Measurements from ENCODE around the gene ACR.
"Not testable (repeated sequence)": the region's sequence is repeated elsewhere in the genome, so short reads cannot be mapped to it uniquely, and the experiment has no call there.

ACR gene

DNA sequence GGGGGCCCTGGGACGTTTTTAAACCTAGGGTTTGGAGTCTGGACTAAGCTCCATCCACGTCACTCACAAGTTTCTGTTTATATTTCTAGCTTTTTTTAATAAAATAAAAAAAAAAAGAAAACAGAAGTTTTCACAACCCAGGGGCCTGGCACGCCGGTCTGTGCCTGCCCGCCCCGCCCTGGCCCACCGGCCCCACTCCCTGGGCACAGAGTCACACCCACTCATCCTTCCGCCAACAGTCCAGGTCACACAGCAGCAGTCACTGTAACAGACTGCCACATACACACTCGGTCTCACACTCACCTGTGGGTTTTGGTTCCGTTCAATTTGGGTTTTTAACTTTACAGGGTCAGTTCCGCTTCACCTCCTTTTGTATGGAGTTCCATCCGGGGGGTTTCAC, 5.3 kb upstream of the ACR start:
- DNase-seq (ENCODE audit: low read depth, low spot score): no peak

DNA sequence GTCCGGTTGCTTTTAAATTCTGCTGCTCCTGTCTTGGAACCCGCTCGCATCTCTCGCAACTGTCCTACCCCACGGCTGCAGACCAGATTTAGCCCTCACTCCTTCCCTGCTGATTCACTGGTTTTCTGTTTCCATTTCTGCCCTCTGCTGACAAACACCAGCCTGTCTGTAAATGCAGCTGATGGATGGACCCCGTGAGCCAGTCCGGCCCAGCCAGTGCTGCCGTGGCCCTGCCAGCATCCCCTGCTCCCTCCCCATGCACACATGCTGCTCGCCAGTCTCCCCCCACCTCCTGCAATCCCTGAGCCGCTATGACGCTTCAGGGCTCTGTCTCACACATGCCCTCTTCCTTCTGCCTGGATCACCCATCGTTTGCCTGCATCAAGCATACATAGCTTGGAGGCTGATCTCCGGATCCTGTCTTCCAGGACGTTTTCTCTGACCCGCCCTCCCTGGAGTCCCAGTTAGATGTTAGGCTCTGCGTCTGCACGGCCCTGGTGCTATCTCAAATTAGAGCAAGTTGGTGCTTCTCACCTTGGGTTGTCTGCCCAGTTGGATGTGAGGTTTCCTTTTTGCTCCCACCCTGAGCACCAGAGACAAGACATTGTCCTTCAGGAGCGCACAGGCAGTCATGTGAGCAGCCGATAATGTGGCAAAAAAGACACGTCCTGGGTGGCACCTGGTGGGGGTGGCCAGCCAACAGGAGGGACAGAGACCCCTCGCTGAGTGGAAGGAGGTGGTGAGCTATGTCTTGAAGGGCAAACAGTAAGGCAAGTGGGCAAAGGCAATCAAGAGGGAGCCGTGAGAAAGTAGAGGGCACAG, 4.3 kb upstream of the ACR start:
- DNase-seq (ENCODE audit: low read depth, low spot score): no peak

DNA sequence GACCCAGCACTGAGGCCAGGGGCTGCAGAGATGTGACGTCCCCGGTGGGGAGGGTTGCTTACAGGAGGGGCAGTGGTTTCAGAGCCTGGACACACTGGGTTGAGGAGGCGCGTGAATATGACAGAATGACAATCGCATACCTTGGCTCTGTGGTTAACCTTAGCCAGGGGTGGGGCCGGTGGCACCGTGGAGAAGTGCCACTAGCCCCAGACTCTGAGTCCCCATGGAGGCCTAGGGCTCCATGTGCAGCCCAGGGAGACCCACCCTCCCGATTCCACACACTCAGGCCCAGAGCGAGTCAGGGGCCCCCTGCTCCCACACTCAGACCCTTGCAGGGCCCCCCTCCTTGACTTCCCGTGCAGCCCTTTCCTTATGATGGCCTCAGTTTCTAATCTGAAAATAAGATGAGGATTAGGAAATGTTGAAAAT, 3.6 kb upstream of the ACR start:
- no peak for DNase-seq (ENCODE audit: low read depth, low spot score)

- DNase-seq (ENCODE audit: low read depth, low spot score): no peak
Measured at GRCh38 chr22:50734986-50735738, 2.8 kb upstream of the ACR start.

- no peak for DNase-seq (ENCODE audit: low read depth, low spot score)
Measured at GRCh38 chr22:50735739-50736030, 2.3 kb upstream of the ACR start.

DNA sequence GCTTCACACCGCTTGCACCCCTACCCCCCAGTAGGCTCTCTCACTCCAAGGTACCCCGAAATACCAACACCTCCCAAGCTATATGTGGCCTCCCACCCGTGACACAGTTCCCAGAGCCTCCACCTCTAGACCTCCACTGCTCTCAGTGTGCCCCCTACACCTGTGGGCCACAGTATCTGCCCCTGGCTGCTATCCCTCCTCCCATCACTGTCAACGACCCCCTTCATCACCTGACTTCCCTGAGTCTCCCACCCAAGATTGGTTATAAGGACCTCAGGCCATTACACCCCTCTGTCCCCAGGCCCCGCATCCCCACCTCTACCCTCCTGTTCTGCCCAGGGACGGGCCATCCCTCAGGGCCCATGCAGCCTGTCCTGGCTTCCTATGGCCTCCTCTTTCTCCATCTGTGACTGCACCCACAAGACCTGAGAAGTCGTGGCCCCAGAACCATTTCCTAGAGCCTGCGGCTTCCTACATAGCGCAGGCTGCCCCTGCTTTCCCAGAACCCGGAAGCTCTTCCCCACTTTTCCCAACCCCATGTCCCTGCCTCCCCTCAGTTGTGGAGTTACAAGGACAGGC, 734 bp downstream of the ACR start:
- DNase-seq (ENCODE audit: low read depth, low spot score): no peak

DNA sequence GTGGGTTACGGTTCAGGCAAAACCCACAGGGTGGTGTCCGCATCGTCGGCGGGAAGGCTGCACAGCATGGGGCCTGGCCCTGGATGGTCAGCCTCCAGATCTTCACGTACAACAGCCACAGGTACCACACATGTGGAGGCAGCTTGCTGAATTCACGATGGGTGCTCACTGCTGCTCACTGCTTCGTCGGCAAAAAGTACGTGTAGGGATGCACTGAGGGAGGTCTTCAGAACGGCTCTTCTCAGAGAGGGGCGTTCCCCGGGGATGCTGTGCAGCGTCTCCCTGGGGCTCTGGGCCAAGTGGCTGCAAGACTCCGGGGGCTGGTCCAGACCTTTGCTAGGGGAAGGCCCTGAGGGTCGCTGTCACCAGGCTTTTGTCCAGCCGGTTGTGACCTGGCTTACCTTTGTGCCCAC, 1.3 kb downstream of the ACR start:
- no peak for DNase-seq (ENCODE audit: low read depth, low spot score)

DNA sequence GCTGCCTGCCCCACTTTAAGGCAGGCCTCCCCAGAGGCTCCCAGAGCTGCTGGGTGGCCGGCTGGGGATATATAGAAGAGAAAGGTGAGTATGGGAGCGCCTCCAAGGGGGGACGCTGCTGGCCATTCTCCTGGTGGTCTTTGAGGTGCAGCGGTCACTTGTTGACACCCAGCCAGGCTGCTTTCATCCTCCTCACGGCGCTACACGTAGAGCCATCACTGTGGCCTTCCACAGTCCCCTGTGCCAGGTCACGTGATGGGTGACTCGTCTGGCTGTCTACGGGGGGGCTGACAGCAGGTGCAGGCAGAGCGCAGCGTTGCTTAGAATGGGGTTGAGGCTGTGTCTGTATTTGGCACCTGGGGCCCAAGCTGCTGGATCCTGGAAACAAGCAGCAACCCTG, 1.9 kb downstream of the ACR start:
- DNase-seq (ENCODE audit: low read depth, low spot score): no peak

DNA sequence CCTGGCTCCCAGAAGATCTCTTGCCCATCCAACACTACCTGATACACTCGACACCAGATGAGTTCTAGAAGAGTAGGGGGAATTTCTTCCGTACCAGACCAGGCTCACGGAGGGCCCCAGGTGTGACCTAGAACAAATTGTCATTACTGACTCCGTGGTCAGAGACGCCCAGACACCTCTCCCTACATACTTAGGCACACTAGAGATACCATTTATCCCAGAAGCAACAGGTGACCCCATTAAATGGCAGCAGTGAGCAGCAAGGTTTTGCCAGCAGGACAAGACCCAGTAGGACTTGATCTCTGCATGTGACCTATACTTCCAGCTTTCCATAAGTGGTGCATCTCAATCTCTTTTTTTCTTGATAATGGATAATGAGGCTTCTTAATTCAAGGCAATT, 2.7 kb downstream of the ACR start:
- not testable (repeated sequence) for DNase-seq (ENCODE audit: low read depth, low spot score)

GRCh38 chr22:50744424-50744823, 6.4 kb downstream of the ACR start:
- DNase-seq (ENCODE audit: low read depth, low spot score): not testable (repeated sequence)

GRCh38 chr22:50747521-50747920, 9.5 kb downstream of the ACR start:
- not testable (repeated sequence) for DNase-seq (ENCODE audit: low read depth, low spot score)

DNA sequence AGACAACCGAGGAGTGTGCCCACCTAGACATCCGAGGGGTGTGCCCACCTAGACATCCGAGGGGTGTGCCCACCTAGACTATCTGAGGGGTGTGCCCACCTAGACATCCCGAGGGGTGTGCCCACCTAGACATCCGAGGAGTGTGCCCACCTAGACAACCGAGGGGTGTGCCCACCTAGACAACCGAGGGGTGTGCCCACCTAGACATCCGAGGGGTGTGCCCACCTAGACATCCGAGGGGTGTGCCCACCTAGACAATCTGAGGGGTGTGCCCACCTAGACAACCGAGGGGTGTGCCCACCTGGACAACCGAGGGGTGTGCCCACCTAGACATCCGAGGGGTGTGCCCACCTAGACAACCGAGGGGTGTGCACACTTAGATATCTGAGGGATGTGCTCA, 10.6 kb downstream of the ACR start:
- not testable (repeated sequence) for DNase-seq (ENCODE audit: low read depth, low spot score)

DNA sequence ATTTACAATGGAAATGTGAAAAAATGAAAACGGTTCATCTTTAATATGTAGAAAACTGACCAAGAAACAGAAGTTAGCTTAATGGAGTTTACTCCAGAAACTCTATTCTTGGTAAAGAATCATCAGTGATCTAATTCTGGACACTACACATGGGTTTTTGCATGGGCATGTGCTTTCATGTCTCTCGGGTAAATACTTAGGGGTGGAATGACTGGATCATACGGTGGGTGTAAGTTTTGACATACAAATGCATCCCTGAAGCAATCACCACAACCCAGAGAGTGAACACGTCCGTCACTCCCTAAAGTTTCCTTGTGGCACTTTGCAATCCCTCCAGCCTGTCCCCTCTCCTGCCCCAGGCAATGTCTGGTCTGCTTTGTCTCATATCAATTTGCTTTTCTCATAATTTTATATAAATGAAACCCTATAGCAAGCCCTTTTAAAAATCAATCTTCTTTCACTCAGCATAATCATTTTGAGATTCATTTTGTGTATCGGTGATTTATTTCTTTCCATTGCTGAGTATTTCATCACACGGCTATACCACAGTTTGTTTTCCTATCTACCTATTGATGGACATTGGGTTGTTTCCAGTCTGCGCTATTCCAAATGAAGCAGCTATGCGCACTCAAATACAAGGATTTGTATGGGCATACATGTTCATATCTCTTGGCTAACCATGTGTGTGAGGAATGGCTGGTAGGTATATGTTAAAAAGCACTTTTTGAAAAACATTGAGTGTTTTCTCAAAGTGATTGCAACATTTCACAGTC, 11.5 kb downstream of the ACR start:
- DNase-seq (ENCODE audit: low read depth, low spot score): not testable (repeated sequence)

DNA sequence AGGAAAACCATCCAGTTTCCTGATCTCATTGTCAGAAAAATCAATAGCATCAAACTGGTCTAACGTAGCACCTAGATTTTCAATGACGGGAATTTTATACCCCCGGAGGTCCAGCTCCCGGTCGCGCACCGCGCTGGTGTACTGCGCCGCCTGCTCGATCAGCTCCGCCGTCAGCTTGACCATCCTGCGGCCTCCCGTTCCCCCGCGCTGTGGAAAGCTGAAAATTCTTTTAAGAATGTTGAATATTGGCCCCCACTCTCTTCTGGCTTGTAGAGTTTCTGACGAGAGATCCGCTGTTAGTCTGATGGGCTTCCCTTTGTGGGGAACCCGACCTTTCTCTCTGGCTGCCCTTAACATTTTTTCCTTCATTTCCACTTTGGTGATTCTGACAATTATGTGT, 17.2 kb downstream of the ACR start:
- not testable (repeated sequence) for DNase-seq (ENCODE audit: low read depth, low spot score)

DNA sequence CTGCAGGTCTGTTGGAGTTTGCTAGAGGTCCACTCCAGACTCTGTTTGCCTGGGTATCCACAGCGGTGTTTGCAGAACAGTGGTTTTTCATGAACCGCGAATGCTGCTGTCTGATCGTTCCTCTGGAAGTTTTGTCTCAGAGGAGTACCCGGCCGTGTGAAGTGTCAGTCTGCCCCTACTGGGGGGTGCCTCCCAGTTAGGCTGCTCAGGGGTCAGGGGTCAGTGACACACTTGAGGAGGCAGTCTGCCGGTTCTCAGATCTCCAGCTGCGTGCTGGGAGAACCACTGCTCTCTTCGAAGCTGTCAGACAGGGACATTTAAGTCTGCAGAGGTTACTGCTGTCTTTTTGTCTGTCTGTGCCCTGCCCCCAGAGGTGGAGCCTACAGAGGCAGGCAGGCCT, 18.4 kb downstream of the ACR start:
- DNase-seq (ENCODE audit: low read depth, low spot score): not testable (repeated sequence)

DNA sequence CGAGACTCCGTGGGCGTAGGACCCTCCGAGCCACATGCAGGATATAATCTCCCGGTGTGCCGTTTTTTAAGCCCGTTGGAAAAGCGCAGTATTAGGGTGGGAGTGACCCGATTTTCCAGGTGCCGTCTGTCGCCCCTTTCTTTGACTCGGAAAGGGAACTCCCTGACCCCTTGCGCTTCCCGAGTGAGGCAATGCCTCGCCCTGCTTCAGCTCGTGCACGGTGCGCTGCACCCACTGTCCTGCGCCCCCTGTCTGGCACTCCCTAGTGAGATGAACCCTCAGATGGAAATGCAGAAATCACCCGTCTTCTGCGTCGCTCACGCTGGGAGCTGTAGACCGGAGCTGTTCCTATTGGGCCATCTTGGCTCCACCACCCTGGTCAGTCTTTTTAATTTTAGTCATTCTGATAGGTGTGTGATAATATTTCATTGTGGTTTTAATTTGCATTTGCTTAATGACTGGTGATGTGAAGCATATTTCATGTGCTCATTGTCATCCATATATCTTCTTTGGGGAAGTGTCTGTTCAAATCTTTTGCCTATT, 19.0 kb downstream of the ACR start:
- not testable (repeated sequence) for DNase-seq (ENCODE audit: low read depth, low spot score)

DNA sequence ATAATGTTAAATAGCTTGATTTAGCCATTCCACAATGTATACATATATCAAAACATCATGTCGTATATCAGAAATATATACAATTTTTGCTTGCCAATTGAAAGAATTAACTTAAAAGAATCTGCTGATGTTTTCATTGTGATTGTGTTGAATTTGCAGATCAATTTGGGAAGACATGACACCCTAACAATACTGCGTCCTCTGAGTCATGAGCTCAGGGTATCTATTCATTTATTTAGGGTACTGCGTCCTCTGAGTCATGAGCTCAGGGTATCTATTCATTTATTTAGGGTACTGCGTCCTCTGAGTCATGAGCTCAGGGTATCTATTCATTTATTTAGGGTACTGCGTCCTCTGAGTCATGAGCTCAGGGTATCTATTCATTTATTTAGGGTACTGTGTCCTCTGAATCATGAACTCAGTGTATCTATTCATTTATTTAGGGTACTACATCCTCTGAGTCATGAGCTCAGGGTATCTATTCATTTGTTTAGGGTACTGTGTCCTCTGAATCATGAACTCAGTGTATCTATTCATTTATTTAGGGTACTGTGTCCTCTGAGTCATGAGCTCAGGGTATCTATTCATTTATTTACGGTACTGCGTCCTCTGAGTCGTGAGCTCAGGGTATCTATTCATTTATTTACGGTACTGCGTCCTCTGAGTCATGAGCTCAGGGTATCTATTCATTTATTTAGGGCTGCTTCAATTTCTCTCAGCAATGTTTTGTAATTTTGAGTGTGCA, 21.8 kb downstream of the ACR start:
- not testable (repeated sequence) for DNase-seq (ENCODE audit: low read depth, low spot score)

DNA sequence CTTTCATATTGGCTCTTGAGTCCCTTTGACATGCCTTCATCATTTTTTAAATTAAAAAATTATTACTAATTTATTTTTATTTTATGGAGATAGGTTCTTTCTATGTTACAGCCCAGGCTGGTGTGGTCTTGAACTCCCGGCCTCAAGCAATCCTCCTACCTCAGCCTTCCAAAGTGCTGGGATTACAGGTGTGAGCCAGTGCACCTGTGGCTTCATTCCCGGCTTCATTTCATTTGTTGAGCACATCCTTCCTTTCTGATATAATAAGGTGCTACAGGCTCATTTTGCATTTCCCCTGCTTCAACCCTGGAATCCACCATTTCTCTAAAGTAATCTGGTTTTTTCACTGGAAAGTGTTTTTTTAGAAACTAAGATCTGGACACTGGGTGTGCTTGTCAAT, 23.8 kb downstream of the ACR start:
- not testable (repeated sequence) for DNase-seq (ENCODE audit: low read depth, low spot score)

DNA sequence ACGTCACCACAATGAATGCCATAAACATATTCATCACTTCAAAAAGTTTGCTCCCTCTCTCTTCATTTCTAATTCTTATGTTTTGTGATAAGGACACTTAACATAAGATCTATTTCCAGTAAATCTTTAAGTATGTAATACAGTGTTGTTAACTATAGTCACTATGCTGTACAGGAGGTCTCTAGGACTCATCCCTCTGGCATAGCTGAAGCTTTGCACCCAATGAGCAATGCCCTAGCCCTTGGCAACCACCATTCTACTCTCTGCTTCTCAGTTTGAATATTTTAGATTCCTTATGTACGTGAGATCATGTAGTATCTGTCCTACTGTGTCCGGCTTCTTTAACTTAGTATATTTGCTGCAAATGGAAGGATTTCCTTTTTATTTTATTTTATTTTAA, 26.3 kb downstream of the ACR start:
- not testable (repeated sequence) for DNase-seq (ENCODE audit: low read depth, low spot score)

DNA sequence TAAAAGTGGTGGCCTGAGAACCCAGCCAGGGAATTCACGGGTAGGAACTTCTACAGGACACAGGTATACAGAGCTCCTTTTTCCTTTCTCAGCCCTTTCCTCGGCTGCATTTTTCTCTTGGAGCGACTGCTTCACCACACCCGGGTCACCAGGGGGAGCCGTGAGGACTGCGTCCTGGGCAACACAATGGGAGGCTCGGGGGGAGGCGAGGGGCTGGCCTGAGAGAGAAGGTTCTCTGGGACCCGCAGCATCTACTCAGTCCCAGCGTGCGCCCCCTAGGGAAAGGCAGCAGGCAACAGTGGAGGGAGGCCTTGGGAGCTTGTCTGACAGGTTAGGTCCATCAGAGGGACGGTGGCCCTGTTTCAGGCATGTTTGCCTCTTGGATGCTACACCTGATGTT, 37.1 kb downstream of the ACR start:
- not testable (repeated sequence) for DNase-seq (ENCODE audit: low read depth, low spot score)

DNA sequence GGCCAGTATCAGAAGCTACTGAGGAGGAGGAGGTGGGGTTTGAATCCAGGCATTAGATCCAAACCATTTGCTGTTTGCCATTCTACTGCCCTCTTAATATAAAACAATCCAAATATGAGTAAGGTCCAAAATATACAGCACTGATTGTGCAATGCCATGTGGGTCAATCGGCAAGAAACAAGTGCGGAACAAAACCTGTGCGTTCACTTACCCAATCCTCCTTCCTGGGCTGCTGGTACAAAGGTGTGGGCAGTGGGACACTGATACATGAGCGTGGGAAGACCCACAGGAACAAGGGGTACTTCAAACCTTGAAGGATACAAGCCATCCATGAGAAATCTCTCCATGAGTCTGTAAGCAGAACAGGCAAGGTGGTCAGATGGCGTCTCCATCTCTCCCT, 39.6 kb downstream of the ACR start:
- DNase-seq (ENCODE audit: low read depth, low spot score): not testable (repeated sequence)
